NCI-H1436 treated with DMSO at 0.1 percent for 48 hours (cell line): ENCODE measurements around the gene DCPS.
"Not testable (repeated sequence)": the region's sequence is repeated elsewhere in the genome, so short reads cannot be mapped to it uniquely, and the experiment has no call there.

ENCODE experiments used
- DNase-seq: peaks from one replicate; lab custom pipeline; 2025; lab: John Stamatoyannopoulos, UW

Gene DCPS

GRCh38 chr11:126361400-126361799 is 57.5 kb downstream of the DCPS start:
- DNase-seq: no peak

GRCh38 chr11:126362879-126363655 is 59.2 kb downstream of the DCPS start:
- DNase-seq: no peak

- DNase-seq: no peak
These were observed 59.9 kb downstream of the DCPS start for GRCh38 chr11:126363706-126364248.

GRCh38 chr11:126364735-126365134 is 60.9 kb downstream of the DCPS start:
- DNase-seq: not testable (repeated sequence)

GRCh38 chr11:126365508-126365907 is 61.6 kb downstream of the DCPS start:
- not testable (repeated sequence) for DNase-seq

- DNase-seq: no peak
These were observed 62.4 kb downstream of the DCPS start for GRCh38 chr11:126366064-126366822.

GRCh38 chr11:126366823-126367654 is 63.2 kb downstream of the DCPS start:
- not testable (repeated sequence) for DNase-seq

GRCh38 chr11:126367806-126368205 is 63.9 kb downstream of the DCPS start:
- DNase-seq: not testable (repeated sequence)

- not testable (repeated sequence) for DNase-seq
These were observed 64.7 kb downstream of the DCPS start for GRCh38 chr11:126368336-126369119.

- DNase-seq: no peak
These were observed 66.2 kb downstream of the DCPS start for GRCh38 chr11:126370016-126370415.

- DNase-seq: no peak
These were observed 67.7 kb downstream of the DCPS start for GRCh38 chr11:126371595-126371994.

- not testable (repeated sequence) for DNase-seq
These were observed 69.7 kb downstream of the DCPS start for GRCh38 chr11:126373389-126374066.

- DNase-seq: not testable (repeated sequence)
These were observed 70.9 kb downstream of the DCPS start for GRCh38 chr11:126374562-126375300.

- no peak for DNase-seq
These were observed 71.9 kb downstream of the DCPS start for GRCh38 chr11:126375726-126376125.

GRCh38 chr11:126378763-126379162 is 74.9 kb downstream of the DCPS start:
- DNase-seq: no peak

- DNase-seq: no peak
These were observed 77.0 kb downstream of the DCPS start for GRCh38 chr11:126380909-126381308.

- not testable (repeated sequence) for DNase-seq
These were observed 78.1 kb downstream of the DCPS start for GRCh38 chr11:126381960-126382359.

GRCh38 chr11:126382641-126383040 is 78.8 kb downstream of the DCPS start:
- not testable (repeated sequence) for DNase-seq

GRCh38 chr11:126383339-126384335 is 79.8 kb downstream of the DCPS start:
- DNase-seq: no peak
